ENCODE results near the gene RUFY3. TPM values are rescaled to one million over a fixed set of nuclear protein-coding genes. Genes with fewer than 3 reads are reported as not detected.

RUFY3 gene
- total and polyA plus RNA-seq, 9 of the 15 experiments (the other 6 are each of a cell fraction or from before 2014, with no cell fraction given) = 4.2 to 31.1 (median 21.5) TPM

DNA sequence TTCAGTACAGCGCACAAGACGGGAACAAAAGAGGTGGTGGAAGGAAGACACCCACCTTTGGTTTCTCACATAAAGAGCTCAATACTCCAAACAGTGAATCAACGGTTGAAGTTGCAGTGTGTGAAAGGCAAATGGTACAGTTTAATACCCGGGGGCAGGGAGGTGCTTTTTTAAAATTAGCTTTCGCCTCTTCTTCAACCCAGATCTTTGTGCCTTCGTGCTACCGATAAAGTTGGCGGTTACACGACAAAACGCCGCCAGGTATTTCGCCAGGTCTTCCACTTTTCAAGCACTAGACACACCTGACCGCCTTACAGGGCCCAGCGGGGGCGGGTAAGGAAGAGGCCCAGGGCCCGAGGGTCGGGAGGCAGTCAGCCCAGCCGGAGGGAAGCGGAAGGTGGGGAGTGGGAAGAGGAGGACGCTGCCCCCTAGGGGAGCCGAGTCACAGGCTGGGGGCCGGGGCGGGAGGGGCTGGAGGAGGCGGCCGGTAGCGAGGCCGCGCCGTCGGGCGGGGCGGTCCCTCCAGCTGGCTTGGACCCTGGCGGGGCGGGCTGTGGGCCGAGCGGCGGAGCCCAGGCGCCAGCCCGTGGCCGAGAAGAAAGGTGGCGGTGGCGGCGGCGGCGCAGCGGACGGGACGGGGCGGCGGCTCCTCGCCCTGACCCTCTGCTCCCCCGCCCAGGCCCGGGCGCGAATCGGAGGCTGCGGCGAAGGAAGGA, 17.4 kb upstream of the RUFY3 start (continued):
- no peak for TF ChIP-seq TEAD4 (IDR thresholded peaks at IDR 0.05; ENCODE audit: low read length)
- no peak; the same call in 1 of the 2 replicates for TF ChIP-seq TEAD4 (CRISPR knock-in tag; IDR thresholded peaks at IDR 0.05; ENCODE audit: borderline replicate concordance)
- 0 out of 2 replicates have a peak, but pooled peaks have one; percentile 38 for TF ChIP-seq HDAC2 (IDR thresholded peaks at IDR 0.05)
- TF ChIP-seq ARID2 (IDR thresholded peaks at IDR 0.05) = no peak
- TF ChIP-seq, protein P1, sequence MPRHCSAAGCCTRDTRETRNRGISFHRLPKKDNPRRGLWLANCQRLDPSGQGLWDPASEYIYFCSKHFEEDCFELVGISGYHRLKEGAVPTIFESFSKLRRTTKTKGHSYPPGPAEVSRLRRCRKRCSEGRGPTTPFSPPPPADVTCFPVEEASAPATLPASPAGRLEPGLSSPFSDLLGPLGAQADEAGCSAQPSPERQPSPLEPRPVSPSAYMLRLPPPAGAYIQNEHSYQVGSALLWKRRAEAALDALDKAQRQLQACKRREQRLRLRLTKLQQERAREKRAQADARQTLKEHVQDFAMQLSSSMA (CRISPR knock-in tag; IDR thresholded peaks at IDR 0.05) = no peak
- no peak for TF ChIP-seq HNRNPH1 (optimal IDR thresholded peaks at IDR 0.05; ENCODE audit: low read depth, low read length)
- TF ChIP-seq RB1 (IDR thresholded peaks at IDR 0.05; ENCODE audit: low read depth) = no peak
- no peak for TF ChIP-seq TARDBP (IDR thresholded peaks at IDR 0.05)
- TF ChIP-seq, protein P2, sequence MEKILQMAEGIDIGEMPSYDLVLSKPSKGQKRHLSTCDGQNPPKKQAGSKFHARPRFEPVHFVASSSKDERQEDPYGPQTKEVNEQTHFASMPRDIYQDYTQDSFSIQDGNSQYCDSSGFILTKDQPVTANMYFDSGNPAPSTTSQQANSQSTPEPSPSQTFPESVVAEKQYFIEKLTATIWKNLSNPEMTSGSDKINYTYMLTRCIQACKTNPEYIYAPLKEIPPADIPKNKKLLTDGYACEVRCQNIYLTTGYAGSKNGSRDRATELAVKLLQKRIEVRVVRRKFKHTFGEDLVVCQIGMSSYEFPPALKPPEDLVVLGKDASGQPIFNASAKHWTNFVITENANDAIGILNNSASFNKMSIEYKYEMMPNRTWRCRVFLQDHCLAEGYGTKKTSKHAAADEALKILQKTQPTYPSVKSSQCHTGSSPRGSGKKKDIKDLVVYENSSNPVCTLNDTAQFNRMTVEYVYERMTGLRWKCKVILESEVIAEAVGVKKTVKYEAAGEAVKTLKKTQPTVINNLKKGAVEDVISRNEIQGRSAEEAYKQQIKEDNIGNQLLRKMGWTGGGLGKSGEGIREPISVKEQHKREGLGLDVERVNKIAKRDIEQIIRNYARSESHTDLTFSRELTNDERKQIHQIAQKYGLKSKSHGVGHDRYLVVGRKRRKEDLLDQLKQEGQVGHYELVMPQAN (IDR thresholded peaks at IDR 0.05; ENCODE audit: borderline replicate concordance) = peak; percentile 40; the same call in 1 of the 2 replicates
- TF ChIP-seq DDX20 (tag; IDR thresholded peaks at IDR 0.05; ENCODE audit: low read depth) = no peak
- no peak for TF ChIP-seq ZNF696 (CRISPR knock-in tag; conservative IDR thresholded peaks at IDR 0.05)
- TF ChIP-seq CHD1 (IDR thresholded peaks at IDR 0.05; ENCODE audit: low read length) = no peak
- no peak for TF ChIP-seq EHMT2 (IDR thresholded peaks at IDR 0.05)
- TF ChIP-seq, protein P3, sequence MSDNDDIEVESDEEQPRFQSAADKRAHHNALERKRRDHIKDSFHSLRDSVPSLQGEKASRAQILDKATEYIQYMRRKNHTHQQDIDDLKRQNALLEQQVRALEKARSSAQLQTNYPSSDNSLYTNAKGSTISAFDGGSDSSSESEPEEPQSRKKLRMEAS (CRISPR knock-in tag; IDR thresholded peaks at IDR 0.05) = peak; percentile 21; the same call in 1 of the 2 replicates
- peak; percentile 7 to 8; a peak in 2 of 4 replicates for TF ChIP-seq NRF1 (conservative IDR thresholded peaks at IDR 0.05 in 1 of 2, IDR thresholded peaks at IDR 0.05 in 1 of 2)
- TF ChIP-seq PYGO2 (tag; IDR thresholded peaks at IDR 0.05) = no peak
- no peak for TF ChIP-seq CBX8 (IDR thresholded peaks at IDR 0.05; ENCODE audit: borderline replicate concordance, extremely low read depth, low read depth, low read length, poor library complexity, severe bottlenecking)
- TF ChIP-seq OTX1 (CRISPR knock-in tag; IDR thresholded peaks at IDR 0.05) = 0 out of 2 replicates have a peak, but pooled peaks have one; percentile 76
- TF ChIP-seq, protein P4, sequence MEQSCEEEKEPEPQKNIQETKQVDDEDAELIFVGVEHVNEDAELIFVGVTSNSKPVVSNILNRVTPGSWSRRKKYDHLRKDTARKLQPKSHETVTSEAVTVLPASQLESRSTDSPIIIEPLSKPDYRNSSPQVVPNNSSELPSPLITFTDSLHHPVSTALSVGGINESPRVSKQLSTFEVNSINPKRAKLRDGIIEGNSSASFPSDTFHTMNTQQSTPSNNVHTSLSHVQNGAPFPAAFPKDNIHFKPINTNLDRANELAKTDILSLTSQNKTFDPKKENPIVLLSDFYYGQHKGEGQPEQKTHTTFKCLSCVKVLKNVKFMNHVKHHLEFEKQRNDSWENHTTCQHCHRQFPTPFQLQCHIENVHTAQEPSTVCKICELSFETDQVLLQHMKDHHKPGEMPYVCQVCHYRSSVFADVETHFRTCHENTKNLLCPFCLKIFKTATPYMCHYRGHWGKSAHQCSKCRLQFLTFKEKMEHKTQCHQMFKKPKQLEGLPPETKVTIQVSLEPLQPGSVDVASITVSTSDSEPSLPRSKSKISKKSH (CRISPR knock-in tag; IDR thresholded peaks at IDR 0.05) = no peak
- TF ChIP-seq BRF1 (IDR thresholded peaks at IDR 0.05; ENCODE audit: borderline replicate concordance, extremely low read depth, insufficient read length) = no peak
- peak; percentile 66 for TF ChIP-seq CREM (IDR thresholded peaks at IDR 0.05; ENCODE audit: low read depth)
- TF ChIP-seq ZNF699 (CRISPR knock-in tag; IDR thresholded peaks at IDR 0.05; ENCODE audit: insufficient replicate concordance) = no peak
- TF ChIP-seq ZSCAN29 (IDR thresholded peaks at IDR 0.05) = no peak
- TF ChIP-seq RNF2 (IDR thresholded peaks at IDR 0.05) = no peak
- TF ChIP-seq, protein P5, sequence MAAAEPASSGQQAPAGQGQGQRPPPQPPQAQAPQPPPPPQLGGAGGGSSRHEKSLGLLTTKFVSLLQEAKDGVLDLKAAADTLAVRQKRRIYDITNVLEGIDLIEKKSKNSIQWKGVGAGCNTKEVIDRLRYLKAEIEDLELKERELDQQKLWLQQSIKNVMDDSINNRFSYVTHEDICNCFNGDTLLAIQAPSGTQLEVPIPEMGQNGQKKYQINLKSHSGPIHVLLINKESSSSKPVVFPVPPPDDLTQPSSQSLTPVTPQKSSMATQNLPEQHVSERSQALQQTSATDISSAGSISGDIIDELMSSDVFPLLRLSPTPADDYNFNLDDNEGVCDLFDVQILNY (CRISPR knock-in tag; IDR thresholded peaks at IDR 0.05) = no peak

Data from K562 (cell line).